Activated naive CD8-positive, alpha-beta T cell treated with anti-CD3 and anti-CD28 coated beads, Interleukin-2, amount 50 U/mL, for 16 hours (primary cell): ENCODE data around the gene OR8G1.
"Not testable (repeated sequence)": the region's sequence is repeated elsewhere in the genome, so short reads cannot be mapped to it uniquely, and the experiment has no call there.

Experiments
- DNase-seq: peaks from one replicate; pipeline ENCODE4 v3.0.0-alpha.2; 2020; ENCODE audit warnings: low read depth, low spot score

The OR8G1 gene

GRCh38 chr11:124238512-124238911 lies 2.4 kb upstream of the OR8G1 start:
- no peak for DNase-seq

GRCh38 chr11:124249869-124250268 lies 9.0 kb downstream of the OR8G1 start:
- DNase-seq = not testable (repeated sequence)

- DNase-seq = no peak
These were observed 15.2 kb downstream of the OR8G1 start, which contains the start of gene OR8G5 for GRCh38 chr11:124256076-124256475. Gene OR8G5 (plus strand): TSS chr11:124256376. CDS start chr11:124264932, 8,556 bp downstream.

GRCh38 chr11:124265041-124265440 lies 24.1 kb downstream of the OR8G1 start:
- not testable (repeated sequence) for DNase-seq

GRCh38 chr11:124270886-124271285 lies 30.0 kb downstream of the OR8G1 start:
- not testable (repeated sequence) for DNase-seq

- no peak for DNase-seq
These were observed 33.1 kb downstream of the OR8G1 start for GRCh38 chr11:124274000-124274399.

- DNase-seq = no peak
These were observed 35.2 kb downstream of the OR8G1 start for GRCh38 chr11:124276081-124276480.

GRCh38 chr11:124277207-124277606 lies 36.3 kb downstream of the OR8G1 start:
- no peak for DNase-seq

- no peak for DNase-seq
These were observed 36.9 kb downstream of the OR8G1 start for GRCh38 chr11:124277804-124278203.

GRCh38 chr11:124278261-124278660 lies 37.4 kb downstream of the OR8G1 start:
- no peak for DNase-seq

GRCh38 chr11:124285610-124286344 lies 44.9 kb downstream of the OR8G1 start:
- no peak for DNase-seq

GRCh38 chr11:124294687-124295086 lies 53.8 kb downstream of the OR8G1 start:
- no peak for DNase-seq

GRCh38 chr11:124296016-124296415 lies 55.1 kb downstream of the OR8G1 start:
- DNase-seq = no peak

GRCh38 chr11:124297921-124298320 lies 57.0 kb downstream of the OR8G1 start:
- no peak for DNase-seq

GRCh38 chr11:124301548-124301947 lies 60.7 kb downstream of the OR8G1 start:
- DNase-seq = no peak

- no peak for DNase-seq
These were observed 61.6 kb downstream of the OR8G1 start for GRCh38 chr11:124302347-124303125.
